K562 (cell line): ENCODE measurements around the gene ANAPC2. TPM values are rescaled to one million over a fixed set of nuclear protein-coding genes. Genes with fewer than 3 reads are reported as not detected.

Source experiments
- ATAC-seq: fragments of 200-7000 bp; cut with Tn5 transposase; 3 replicates; pipeline ENCODE4 v1.9.1; 2020; ENCODE audit warnings: moderate library complexity
- BruUV-seq: library from RNA; stranded (reverse); fragments of 400-500 nt; replicated peaks from 2 replicates; lab custom pipeline; 2021; lab: Mats Ljungman, UMichigan
- CTCF ChIA-PET: fragments of 300-600 bp; formaldehyde crosslinking; extraction: SDS; loops from one replicate; lab custom pipeline; 2021; ENCODE audit warnings: low intra/inter-chr PET ratio; lab: Yijun Ruan, JAX
- POLR2A ChIA-PET: fragments of 300-600, 350-650 bp; sonication (Branson Sonifier 250); formaldehyde crosslinking; extraction: SDS; loops from one replicate; lab custom pipeline; 2021; ENCODE audit warnings: antibody characterized with exemption, inconsistent platforms; lab: Yijun Ruan, JAX
- DNase-seq, 4 experiments: peaks; one replicate each; pipeline versions ENCODE4 v3.0.0 to v3.0.0-alpha.2; 2011 to 2018; ENCODE audit warnings: low spot score in 3 of 4, mixed read lengths in 3 of 4; ENCODE audit errors: extremely low read depth in 1 of 4
- FAIRE-seq: peaks from 2 replicates; lab custom pipeline; 2011; peaks lifted over from hg19 to GRCh38; lab: Jason Lieb, UNC
- H2AFZ ChIP-seq: 2 replicates; pipeline ENCODE4 v1.6.0; 2011; ENCODE audit warnings: low read depth, low read length, control low read depth, inconsistent platforms
- H3K27ac ChIP-seq: fragments of 200-600 bp; 3 replicates; pipeline ENCODE4 v1.8.0; 2011; ENCODE audit warnings: low read depth, mild to moderate bottlenecking, control low read depth, inconsistent platforms, low read length, moderate library complexity, mixed read lengths; ENCODE audit errors: extremely low read depth
- H3K27me3 ChIP-seq, 2 experiments: fragments of 300-600 bp in 1 of 2; 2 replicates in 1 of 2; 3 replicates in 1 of 2; pipeline versions ENCODE4 v1.6.0 to v1.8.0; 2011; ENCODE audit warnings: inconsistent platforms in 2 of 2, low read length in 2 of 2, mild to moderate bottlenecking in 1 of 2, mixed read lengths in 1 of 2, moderate library complexity in 1 of 2; ENCODE audit not compliant: control insufficient read depth in 2 of 2, insufficient read depth in 2 of 2
- H3K36me3 ChIP-seq: fragments of 300-600 bp; 3 replicates; pipeline ENCODE4 v1.8.0; 2011; ENCODE audit warnings: mild to moderate bottlenecking, low read length, inconsistent platforms; ENCODE audit not compliant: control insufficient read depth, insufficient read depth
- H3K4me1 ChIP-seq, 2 experiments: fragments of 200-600 bp in 1 of 2; replicated peaks in 1 of 2; 2 replicates in 1 of 2; 3 replicates in 1 of 2; pipeline versions ENCODE4 v1.5.1 to v1.8.0; 2011; ENCODE audit warnings: inconsistent platforms in 2 of 2, low read length in 2 of 2, mild to moderate bottlenecking in 1 of 2, mixed read lengths in 1 of 2, moderate library complexity in 1 of 2; ENCODE audit not compliant: control insufficient read depth in 2 of 2, insufficient read depth in 2 of 2
- H3K4me2 ChIP-seq: 2 replicates; pipeline ENCODE4 v1.6.1; 2011; ENCODE audit warnings: low read length, control low read depth, inconsistent platforms, mixed read lengths; ENCODE audit not compliant: insufficient read depth
- H3K4me3 ChIP-seq: fragments of 200-600 bp; sonication (generic), shearing (Covaris generic); 2 replicates; pipeline ENCODE4 v1.5.1; 2016; ENCODE audit warnings: control low read depth, inconsistent platforms
- H3K79me2 ChIP-seq: fragments of 200-600 bp; 3 replicates; pipeline ENCODE4 v1.8.0; 2011; ENCODE audit warnings: low read length, inconsistent platforms; ENCODE audit not compliant: control insufficient read depth, insufficient read depth
- H3K9ac ChIP-seq, 2 experiments: 2 replicates each; pipeline versions ENCODE4 v1.6.0 to v1.6.1; 2011; ENCODE audit warnings: low read depth in 2 of 2, low read length in 2 of 2, control low read depth in 1 of 2, inconsistent platforms in 1 of 2, mild to moderate bottlenecking in 1 of 2, mixed read lengths in 1 of 2; ENCODE audit not compliant: insufficient read depth in 1 of 2
- H3K9me1 ChIP-seq: one replicate; pipeline ENCODE4 v1.6.0; 2011; ENCODE audit warnings: inconsistent platforms, mild to moderate bottlenecking, low read length, moderate library complexity; ENCODE audit not compliant: control insufficient read depth, insufficient read depth
- H3K9me3 ChIP-seq: replicated peaks from 2 replicates; pipeline ENCODE4 v1.5.1; 2011; ENCODE audit warnings: low read depth, low read length, inconsistent platforms; ENCODE audit not compliant: control insufficient read depth, insufficient read depth
- H4K20me1 ChIP-seq: replicated peaks from 2 replicates; pipeline ENCODE4 v1.6.1; 2011; ENCODE audit warnings: low read length, inconsistent platforms, mixed read lengths; ENCODE audit not compliant: control insufficient read depth, insufficient read depth
- HNRNPH1 ChIP-seq: fragments of 200-400 bp; formaldehyde crosslinking; optimal IDR thresholded peaks from 2 replicates; pipeline ENCODE3; 2017; ENCODE audit warnings: low read depth, mild to moderate bottlenecking, low read length, moderate library complexity
- RBBP5 ChIP-seq: fragments of 200-600 bp; sonication (generic); IDR thresholded peaks from 2 replicates; pipeline ENCODE4 v1.6.1; 2012; ENCODE audit warnings: borderline replicate concordance, mild to moderate bottlenecking, low read length, control low read depth, inconsistent platforms; ENCODE audit not compliant: insufficient read depth, poor library complexity, severe bottlenecking
- SETDB1 ChIP-seq: IDR thresholded peaks from one replicate; pipeline ENCODE4 v1.6.1; 2012; ENCODE audit warnings: low read length, control low read depth, inconsistent platforms
- ZNF507 ChIP-seq: conservative IDR thresholded peaks from 2 replicates; pipeline ENCODE4 v1.6.1; 2017; ENCODE audit warnings: missing genetic modification characterization, missing compliant biosample characterization
- WGBS: fragments of 100-300 bp; shearing (Covaris generic); methylation state at CpG from one replicate; pipeline ENCODE4 v1.1.6; 2016; ENCODE audit warnings: low coverage, mixed read lengths; ENCODE audit not compliant: insufficient coverage; ENCODE audit errors: missing lambda C conversion rate; 5-methylcytosine and 5-hydroxymethylcytosine counted together
- in situ Hi-C: fragments of 300-500 bp; cut with MboI; formaldehyde crosslinking; loops from 4 replicates; pipeline ENCODE4 v1.15.0; 2018; ENCODE audit warnings: inconsistent platforms, mixed read lengths
- intact Hi-C: fragments of 100-400 bp; cut with micrococcal nuclease; formaldehyde crosslinking; loops from 2 replicates; pipeline ENCODE4 v1.14.2; 2022
- polyA plus RNA-seq, 8 experiments: library from polyadenylated mRNA; depleted of rRNA in 4 of 8; stranded (reverse) in 5 of 8; unstranded in 3 of 8; fragments of >200 nt; fragmentation: Nextera tagmentation in 2 of 8; fragmentation: Illumina TruSeq in 1 of 8; extraction: Ambion mirVana in 2 of 8; extraction: Trizol in 1 of 8; gene quantifications; 2 replicates each; pipeline versions ENCODE4 v1.2.1 to v1.2.3, GENCODE V29; 2011 to 2014; ENCODE audit warnings: inconsistent platforms in 1 of 8, missing spikeins in 1 of 8
- total RNA-seq, 7 experiments: library from RNA; depleted of rRNA in 6 of 7; stranded (reverse); fragments of >200 nt in 6 of 7; fragmentation: Illumina TruSeq in 2 of 7; extraction: Trizol in 2 of 7; gene quantifications; 2 replicates each; pipeline versions ENCODE4 v1.2.1 to v1.2.3, GENCODE V29; 2011 to 2021; ENCODE audit warnings: low replicate concordance in 1 of 7
- TF ChIP-seq, protein P1 (sequence below): fragments of 450-650 bp; IDR thresholded peaks from 2 replicates; pipeline ENCODE4 v1.6.1; 2016; ENCODE audit warnings: low read depth, mild to moderate bottlenecking, moderate library complexity
- TF ChIP-seq, protein P2 (sequence below): sonication (generic); formaldehyde crosslinking; IDR thresholded peaks from 2 replicates; pipeline ENCODE4 v1.8.0; 2022; ENCODE audit warnings: missing genetic modification reagents, mild to moderate bottlenecking, borderline replicate concordance

The ANAPC2 gene
- total and polyA plus RNA-seq, 9 of the 15 experiments (the other 6 are each of a cell fraction or from before 2014, with no cell fraction given), result 0.11 to 56.5 (median 17.1) TPM; not detected in 1

DNA sequence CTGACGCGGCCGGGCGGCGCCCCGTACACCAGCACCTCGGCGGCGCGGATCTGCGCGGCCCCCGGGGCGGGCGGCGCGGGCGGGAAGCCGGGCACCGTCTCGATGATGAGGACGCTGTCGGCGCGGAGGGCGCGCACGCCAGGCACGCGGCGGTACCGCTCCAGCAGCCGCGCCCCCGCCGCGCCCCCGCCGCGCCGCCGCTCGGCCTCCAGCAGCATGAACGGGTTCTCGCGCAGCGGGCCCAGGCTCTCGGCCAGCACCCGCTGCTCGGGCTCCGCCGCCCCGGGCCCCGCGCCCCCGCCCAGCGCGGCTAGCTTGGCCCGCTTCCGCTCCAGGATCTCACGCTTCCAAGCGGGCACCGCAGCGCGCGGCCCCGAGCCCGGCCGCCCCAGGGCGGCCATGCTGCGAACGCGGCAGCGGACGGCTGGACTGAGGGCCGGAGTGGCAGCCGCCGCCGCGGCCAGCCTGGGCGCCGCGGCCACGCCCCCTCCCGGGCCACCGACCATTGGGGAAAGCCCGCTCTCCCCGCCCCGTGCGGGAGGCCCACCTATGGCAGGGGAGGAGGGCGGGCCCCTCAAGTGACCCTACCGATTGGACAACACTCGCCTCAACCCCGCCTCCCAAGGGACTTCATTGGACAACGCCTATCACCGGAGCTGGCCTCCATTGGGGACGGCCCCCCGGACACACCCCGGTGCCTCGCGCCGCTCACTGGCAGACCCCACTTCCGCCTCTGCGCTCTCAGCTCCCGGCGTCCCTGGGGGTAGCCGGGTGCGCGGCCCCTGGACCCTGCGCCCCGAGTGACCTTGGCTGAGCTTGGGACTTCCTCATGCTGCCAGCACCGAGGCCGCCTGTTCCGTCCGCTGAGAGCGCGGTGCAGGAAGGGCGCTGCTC, 12.2 kb upstream of the ANAPC2 start, which contains the start of gene TPRN:
TPRN (minus strand) TSS at position 431 of the 894 bp plus-strand sequence; CDS start at position 401, 30 bp downstream.
- peak within 1 kb of the TSS; percentile 62 for H2AFZ ChIP-seq
- peaks cover 80% of the 10 kb centered on the region for H3K79me2 ChIP-seq
- peaks cover 5% of the 10 kb centered on the region for H4K20me1 ChIP-seq
- FAIRE-seq (peak; percentile 98), DNase-seq (peak; percentile 99 to 100 (median 100)), ATAC-seq (peak; percentile 96)
- H3K36me3 ChIP-seq, result peaks cover 14% of the 10 kb centered on the region; the same call in 2 of the 3 replicates
- peaks cover 3% of the 10 kb centered on the region for H3K9me1 ChIP-seq
- WGBS, result 1% methylated on average over 39 of the region's 118 CpGs
- H3K27ac ChIP-seq, result peak within 1 kb of the TSS; percentile 75
- ChIA-PET POLR2A (interaction anchor here (0.5 to 5.7 kb wide), 9 partner anchors 9 to 283 kb away, joined by 3 to 56 read pairs (median 4); partner anchors contain the start of genes ANAPC2, SSNA1 and TUBB4B), CTCF (no interaction called here)
- peak within 1 kb of the TSS; percentile 81 for H3K4me2 ChIP-seq
- peak within 1 kb of the TSS; percentile 73 to 94 for H3K9ac ChIP-seq
- no TSS peak for BruUV-seq
- no peaks in the 10 kb centered on the region for H3K27me3 ChIP-seq
- H3K4me1 ChIP-seq, result peaks cover 31 to 86% of the 10 kb centered on the region in 2 experiments
- in situ Hi-C loops, result no loop called here
- H3K9me3 ChIP-seq, result no peaks in the 10 kb centered on the region
- peak within 1 kb of the TSS; percentile 52 for H3K4me3 ChIP-seq
- intact Hi-C loops, result loop anchor here (2.0 kb wide), 1 partner anchor 18 kb away; no protein-coding TSS in a partner anchor
- TF ChIP-seq SETDB1, result no peak
- TF ChIP-seq RBBP5, result peak; percentile 72
- TF ChIP-seq, protein P1, sequence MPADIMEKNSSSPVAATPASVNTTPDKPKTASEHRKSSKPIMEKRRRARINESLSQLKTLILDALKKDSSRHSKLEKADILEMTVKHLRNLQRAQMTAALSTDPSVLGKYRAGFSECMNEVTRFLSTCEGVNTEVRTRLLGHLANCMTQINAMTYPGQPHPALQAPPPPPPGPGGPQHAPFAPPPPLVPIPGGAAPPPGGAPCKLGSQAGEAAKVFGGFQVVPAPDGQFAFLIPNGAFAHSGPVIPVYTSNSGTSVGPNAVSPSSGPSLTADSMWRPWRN, result no peak
- TF ChIP-seq HNRNPH1, result no peak
- no peak for TF ChIP-seq ZNF507 (tag)
- TF ChIP-seq, protein P2, sequence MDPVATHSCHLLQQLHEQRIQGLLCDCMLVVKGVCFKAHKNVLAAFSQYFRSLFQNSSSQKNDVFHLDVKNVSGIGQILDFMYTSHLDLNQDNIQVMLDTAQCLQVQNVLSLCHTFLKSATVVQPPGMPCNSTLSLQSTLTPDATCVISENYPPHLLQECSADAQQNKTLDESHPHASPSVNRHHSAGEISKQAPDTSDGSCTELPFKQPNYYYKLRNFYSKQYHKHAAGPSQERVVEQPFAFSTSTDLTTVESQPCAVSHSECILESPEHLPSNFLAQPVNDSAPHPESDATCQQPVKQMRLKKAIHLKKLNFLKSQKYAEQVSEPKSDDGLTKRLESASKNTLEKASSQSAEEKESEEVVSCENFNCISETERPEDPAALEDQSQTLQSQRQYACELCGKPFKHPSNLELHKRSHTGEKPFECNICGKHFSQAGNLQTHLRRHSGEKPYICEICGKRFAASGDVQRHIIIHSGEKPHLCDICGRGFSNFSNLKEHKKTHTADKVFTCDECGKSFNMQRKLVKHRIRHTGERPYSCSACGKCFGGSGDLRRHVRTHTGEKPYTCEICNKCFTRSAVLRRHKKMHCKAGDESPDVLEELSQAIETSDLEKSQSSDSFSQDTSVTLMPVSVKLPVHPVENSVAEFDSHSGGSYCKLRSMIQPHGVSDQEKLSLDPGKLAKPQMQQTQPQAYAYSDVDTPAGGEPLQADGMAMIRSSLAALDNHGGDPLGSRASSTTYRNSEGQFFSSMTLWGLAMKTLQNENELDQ (CRISPR knock-in tag), result no peak
